Measurements from ENCODE around the gene P2RY2.

GRCh38 chr11:73188301-73188700 lies 29.8 kb upstream of the P2RY2 start:
- TF ChIP-seq CTCF (conservative IDR thresholded peaks at IDR 0.05 in 1 of 2, IDR thresholded peaks at IDR 0.05 in 1 of 2; ENCODE audit: low read depth in 1 of 2, low read length in 2 of 2), result no peak
- TF ChIP-seq EZH2 (IDR thresholded peaks at IDR 0.05; ENCODE audit: low read length, missing control alignments), result no peak
